ENCODE results near the gene SCAPER.

The SCAPER gene

DNA sequence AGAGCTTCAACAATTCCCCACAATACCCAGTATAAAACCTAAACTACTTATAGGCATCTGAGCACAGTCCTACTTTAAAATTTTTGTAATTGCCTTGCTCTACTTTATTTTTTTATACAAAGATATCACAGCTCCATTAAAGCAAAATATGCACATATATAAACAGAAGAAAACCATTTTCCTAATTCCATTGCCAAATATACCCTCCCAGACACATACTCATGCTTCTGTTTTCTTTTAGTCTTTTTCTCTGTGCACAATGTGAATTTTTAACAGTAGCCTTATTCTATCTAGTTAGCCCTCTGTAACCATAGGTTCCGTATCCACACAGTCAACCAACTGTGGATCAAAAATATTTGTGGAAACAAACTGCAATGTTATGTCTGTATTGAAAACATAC lies 260.5 kb downstream of the SCAPER start:
- H3K4me1 ChIP-seq (ENCODE audit: control insufficient read depth, insufficient read depth, low read length) = no peaks in the 10 kb centered on the region
- H3K4me3 ChIP-seq (ENCODE audit: low read length) = no peak overlapping the region
- H3K27me3 ChIP-seq (ENCODE audit: control insufficient read depth, insufficient read depth, low read length) = no peaks in the 10 kb centered on the region
- H3K36me3 ChIP-seq (ENCODE audit: control insufficient read depth, insufficient read depth, low read length) = no peaks in the 10 kb centered on the region
- H3K9me3 ChIP-seq (ENCODE audit: control insufficient read depth, low read length) = no peaks in the 10 kb centered on the region
- no peak overlapping the region for H3K9ac ChIP-seq (ENCODE audit: low read length)

DNA sequence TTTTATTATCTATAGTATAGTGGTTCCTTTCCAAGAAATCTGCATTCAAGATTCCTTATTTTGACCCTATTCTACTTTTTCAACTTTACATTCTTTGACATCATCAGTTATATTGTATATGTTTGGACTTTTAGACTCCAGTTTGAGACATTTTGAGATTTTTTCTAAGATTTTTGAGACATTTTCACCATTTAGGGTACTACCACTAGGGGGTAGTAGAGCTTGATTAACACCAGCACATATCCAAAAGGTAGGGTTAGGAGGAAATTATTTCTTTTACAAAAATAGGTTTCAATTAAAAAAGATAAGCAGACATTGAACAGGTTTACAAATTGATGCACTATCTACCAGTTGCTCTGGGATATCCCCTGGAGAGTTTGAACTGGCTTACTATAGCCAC lies 262.5 kb downstream of the SCAPER start:
- Histone ChIP-seq H3K4me1 (ENCODE audit: control insufficient read depth, insufficient read depth, low read length) (no peaks in the 10 kb centered on the region), H3K4me3 (ENCODE audit: low read length) (no peak overlapping the region), H3K27me3 (ENCODE audit: control insufficient read depth, insufficient read depth, low read length) (no peaks in the 10 kb centered on the region), H3K9ac (ENCODE audit: low read length) (no peak overlapping the region), H3K9me3 (ENCODE audit: control insufficient read depth, low read length) (no peaks in the 10 kb centered on the region), H3K36me3 (ENCODE audit: control insufficient read depth, insufficient read depth, low read length) (no peaks in the 10 kb centered on the region)

- Histone ChIP-seq H3K36me3 (ENCODE audit: control insufficient read depth, insufficient read depth, low read length) (no peaks in the 10 kb centered on the region), H3K9me3 (ENCODE audit: control insufficient read depth, low read length) (no peaks in the 10 kb centered on the region)
Observed at GRCh38 chr15:76637166-76637565, 268.0 kb downstream of the SCAPER start.

DNA sequence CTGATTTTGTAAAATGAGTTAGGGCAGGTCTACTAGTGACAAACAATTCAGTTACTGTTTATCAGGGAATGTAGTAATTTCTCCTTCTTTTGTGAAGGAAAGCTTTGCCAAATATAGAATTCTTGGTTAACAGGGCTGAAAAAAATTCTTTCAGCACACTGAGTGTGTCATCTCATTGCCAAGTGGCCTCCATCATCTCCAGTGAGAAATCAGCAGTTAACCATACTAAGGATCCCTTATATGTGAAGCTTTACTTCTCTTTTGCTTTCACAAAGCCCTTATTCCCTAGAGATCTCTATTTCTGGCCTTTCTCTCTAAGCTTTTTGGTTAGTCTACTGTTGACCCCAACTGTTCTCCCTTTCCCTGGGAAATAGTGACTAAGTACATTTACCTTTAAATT lies 269.1 kb downstream of the SCAPER start:
- Histone ChIP-seq H3K4me3 (ENCODE audit: low read length) (no peak overlapping the region), H3K9ac (ENCODE audit: low read length) (no peak overlapping the region), H3K36me3 (ENCODE audit: control insufficient read depth, insufficient read depth, low read length) (no peaks in the 10 kb centered on the region), H3K9me3 (ENCODE audit: control insufficient read depth, low read length) (no peaks in the 10 kb centered on the region), H3K4me1 (ENCODE audit: control insufficient read depth, insufficient read depth, low read length) (no peaks in the 10 kb centered on the region), H3K27me3 (ENCODE audit: control insufficient read depth, insufficient read depth, low read length) (no peaks in the 10 kb centered on the region)

More at GRCh38 chr15:76637166-76637565, 268.0 kb downstream of the SCAPER start:
- Histone ChIP-seq H3K4me1 (ENCODE audit: control insufficient read depth, insufficient read depth, low read length) (no peaks in the 10 kb centered on the region), H3K9ac (ENCODE audit: low read length) (no peak overlapping the region), H3K4me3 (ENCODE audit: low read length) (no peak overlapping the region), H3K27me3 (ENCODE audit: control insufficient read depth, insufficient read depth, low read length) (no peaks in the 10 kb centered on the region)

- Histone ChIP-seq H3K9me3 (ENCODE audit: control insufficient read depth, low read length) (no peaks in the 10 kb centered on the region), H3K4me1 (ENCODE audit: control insufficient read depth, insufficient read depth, low read length) (no peaks in the 10 kb centered on the region), H3K36me3 (ENCODE audit: control insufficient read depth, insufficient read depth, low read length) (no peaks in the 10 kb centered on the region), H3K27me3 (ENCODE audit: control insufficient read depth, insufficient read depth, low read length) (no peaks in the 10 kb centered on the region), H3K9ac (ENCODE audit: low read length) (no peak overlapping the region), H3K4me3 (ENCODE audit: low read length) (no peak overlapping the region)
Observed at GRCh38 chr15:76626611-76627010, 278.5 kb downstream of the SCAPER start.

- H3K9ac ChIP-seq (ENCODE audit: low read length) = no peak overlapping the region
Observed at GRCh38 chr15:76625267-76625666, 279.9 kb downstream of the SCAPER start.

GRCh38 chr15:76614725-76615124 lies 290.4 kb downstream of the SCAPER start:
- H3K4me3 ChIP-seq (ENCODE audit: low read length) = no peak overlapping the region
- H3K9ac ChIP-seq (ENCODE audit: low read length) = no peak overlapping the region
- no peaks in the 10 kb centered on the region for H3K4me1 ChIP-seq (ENCODE audit: control insufficient read depth, insufficient read depth, low read length)
- H3K9me3 ChIP-seq (ENCODE audit: control insufficient read depth, low read length) = no peaks in the 10 kb centered on the region
- H3K36me3 ChIP-seq (ENCODE audit: control insufficient read depth, insufficient read depth, low read length) = no peaks in the 10 kb centered on the region
- no peaks in the 10 kb centered on the region for H3K27me3 ChIP-seq (ENCODE audit: control insufficient read depth, insufficient read depth, low read length)

More at GRCh38 chr15:76625267-76625666, 279.9 kb downstream of the SCAPER start:
- Histone ChIP-seq H3K9me3 (ENCODE audit: control insufficient read depth, low read length) (no peaks in the 10 kb centered on the region), H3K27me3 (ENCODE audit: control insufficient read depth, insufficient read depth, low read length) (no peaks in the 10 kb centered on the region), H3K36me3 (ENCODE audit: control insufficient read depth, insufficient read depth, low read length) (no peaks in the 10 kb centered on the region), H3K4me1 (ENCODE audit: control insufficient read depth, insufficient read depth, low read length) (no peaks in the 10 kb centered on the region), H3K4me3 (ENCODE audit: low read length) (no peak overlapping the region)

DNA sequence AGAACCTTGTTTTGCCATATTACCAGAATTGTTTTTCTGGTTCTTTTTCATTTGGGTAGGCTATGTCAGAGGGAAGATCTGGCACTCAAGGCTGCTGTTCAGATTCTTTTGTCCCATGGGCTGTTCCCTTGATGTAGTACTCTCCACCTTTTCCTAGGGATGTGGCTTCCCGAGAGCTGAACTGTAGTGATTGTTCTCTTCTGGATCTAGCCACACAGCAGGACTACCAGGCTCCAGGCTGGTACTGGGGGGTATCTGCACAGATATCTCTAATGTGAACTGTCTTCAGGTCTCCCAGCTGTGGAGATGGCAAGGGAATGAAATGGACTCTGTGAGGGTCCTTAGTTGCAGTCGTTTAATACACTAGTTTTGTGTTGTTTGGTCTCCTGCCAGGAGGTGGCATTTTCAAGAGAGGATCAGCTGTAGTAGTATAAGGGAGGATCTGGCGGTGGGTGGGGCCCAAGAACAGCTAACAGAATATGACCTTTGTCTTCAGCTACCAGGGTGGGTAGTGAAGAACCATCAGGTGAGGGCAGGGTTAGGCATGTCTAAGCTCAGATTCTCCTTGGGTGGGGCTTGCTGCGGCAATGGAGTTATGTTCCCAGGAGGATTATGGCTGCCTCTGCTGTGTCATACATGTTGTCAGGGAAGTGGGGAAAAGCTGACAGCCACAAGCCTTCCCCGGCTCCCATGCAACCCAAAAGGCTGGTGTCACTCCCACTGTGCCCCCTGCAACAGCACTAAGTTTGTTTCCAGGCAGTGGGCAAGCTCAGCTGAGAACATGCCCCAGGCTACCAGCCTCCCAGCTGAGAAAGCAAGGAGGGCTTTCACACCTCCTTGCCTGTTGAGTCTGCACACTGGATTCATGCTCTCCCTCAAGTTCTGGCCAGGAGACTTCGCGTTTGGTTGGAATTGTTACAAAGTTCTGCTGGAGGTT lies 316.1 kb downstream of the SCAPER start:
- no peak overlapping the region for H3K9ac ChIP-seq (ENCODE audit: low read length)

GRCh38 chr15:76585576-76585897 lies 319.6 kb downstream of the SCAPER start:
- Histone ChIP-seq H3K36me3 (ENCODE audit: control insufficient read depth, insufficient read depth, low read length) (no peaks in the 10 kb centered on the region), H3K9ac (ENCODE audit: low read length) (no peak overlapping the region), H3K9me3 (ENCODE audit: control insufficient read depth, low read length) (no peaks in the 10 kb centered on the region), H3K4me1 (ENCODE audit: control insufficient read depth, insufficient read depth, low read length) (no peaks in the 10 kb centered on the region), H3K4me3 (ENCODE audit: low read length) (no peak overlapping the region), H3K27me3 (ENCODE audit: control insufficient read depth, insufficient read depth, low read length) (no peaks in the 10 kb centered on the region)

More for the DNA sequence above, 316.1 kb downstream of the SCAPER start:
- H3K4me3 ChIP-seq (ENCODE audit: low read length) = no peak overlapping the region
- H3K36me3 ChIP-seq (ENCODE audit: control insufficient read depth, insufficient read depth, low read length) = no peaks in the 10 kb centered on the region
- no peaks in the 10 kb centered on the region for H3K27me3 ChIP-seq (ENCODE audit: control insufficient read depth, insufficient read depth, low read length)
- H3K9me3 ChIP-seq (ENCODE audit: control insufficient read depth, low read length) = no peaks in the 10 kb centered on the region
- no peaks in the 10 kb centered on the region for H3K4me1 ChIP-seq (ENCODE audit: control insufficient read depth, insufficient read depth, low read length)

DNA sequence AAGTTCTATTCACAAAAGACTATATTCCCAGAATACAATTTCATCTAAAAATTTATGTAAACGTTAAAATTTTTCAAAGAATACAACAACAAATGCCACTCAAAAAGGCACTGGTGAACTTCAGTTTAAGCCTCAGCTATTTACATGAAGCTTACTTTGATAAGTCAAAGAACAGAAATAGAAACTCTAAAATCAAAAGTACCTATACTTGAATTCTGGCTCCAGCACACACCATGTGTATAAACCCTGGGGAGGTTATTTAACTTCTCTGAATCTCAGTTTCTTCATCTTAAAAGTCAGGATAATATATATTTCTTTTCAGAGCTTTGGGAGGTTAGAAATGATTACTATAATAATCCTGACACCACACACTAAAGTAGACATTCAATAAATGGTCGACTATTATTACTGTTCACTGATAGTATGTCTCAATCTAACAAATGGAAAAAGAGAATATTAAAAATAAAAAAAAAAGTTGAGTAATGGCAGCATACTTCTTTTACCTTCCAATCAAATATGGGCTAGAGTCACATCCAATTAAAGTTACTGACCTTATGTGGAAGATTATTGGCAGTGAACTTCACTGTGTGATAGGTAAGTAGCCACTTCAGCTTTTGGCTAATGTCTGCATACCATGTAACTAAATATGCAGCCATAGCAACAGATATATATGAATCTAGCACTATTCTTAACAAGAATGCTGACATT lies 320.1 kb downstream of the SCAPER start:
- Histone ChIP-seq H3K4me3 (ENCODE audit: low read length) (no peak overlapping the region), H3K4me1 (ENCODE audit: control insufficient read depth, insufficient read depth, low read length) (no peaks in the 10 kb centered on the region), H3K9me3 (ENCODE audit: control insufficient read depth, low read length) (no peaks in the 10 kb centered on the region), H3K9ac (ENCODE audit: low read length) (no peak overlapping the region), H3K36me3 (ENCODE audit: control insufficient read depth, insufficient read depth, low read length) (no peaks in the 10 kb centered on the region), H3K27me3 (ENCODE audit: control insufficient read depth, insufficient read depth, low read length) (no peaks in the 10 kb centered on the region)

DNA sequence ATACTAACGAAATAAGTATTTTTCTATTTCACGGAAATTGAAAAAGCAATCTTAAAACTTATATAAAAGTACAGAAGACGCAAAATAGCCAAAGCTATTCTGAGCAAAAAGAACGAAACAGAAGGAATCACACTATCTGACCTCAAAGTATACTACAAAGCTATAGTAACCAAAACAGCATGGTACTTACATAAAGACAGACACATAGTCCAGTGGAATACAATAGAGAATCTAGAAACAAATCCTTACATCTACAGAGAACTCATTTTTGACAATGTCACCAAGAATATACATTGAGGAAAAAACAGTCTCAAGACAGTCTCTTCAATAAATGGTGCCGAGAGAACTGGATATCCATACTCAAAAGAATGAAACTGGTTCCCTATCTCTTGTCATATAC lies 322.6 kb downstream of the SCAPER start:
- no peaks in the 10 kb centered on the region for H3K36me3 ChIP-seq (ENCODE audit: control insufficient read depth, insufficient read depth, low read length)

DNA sequence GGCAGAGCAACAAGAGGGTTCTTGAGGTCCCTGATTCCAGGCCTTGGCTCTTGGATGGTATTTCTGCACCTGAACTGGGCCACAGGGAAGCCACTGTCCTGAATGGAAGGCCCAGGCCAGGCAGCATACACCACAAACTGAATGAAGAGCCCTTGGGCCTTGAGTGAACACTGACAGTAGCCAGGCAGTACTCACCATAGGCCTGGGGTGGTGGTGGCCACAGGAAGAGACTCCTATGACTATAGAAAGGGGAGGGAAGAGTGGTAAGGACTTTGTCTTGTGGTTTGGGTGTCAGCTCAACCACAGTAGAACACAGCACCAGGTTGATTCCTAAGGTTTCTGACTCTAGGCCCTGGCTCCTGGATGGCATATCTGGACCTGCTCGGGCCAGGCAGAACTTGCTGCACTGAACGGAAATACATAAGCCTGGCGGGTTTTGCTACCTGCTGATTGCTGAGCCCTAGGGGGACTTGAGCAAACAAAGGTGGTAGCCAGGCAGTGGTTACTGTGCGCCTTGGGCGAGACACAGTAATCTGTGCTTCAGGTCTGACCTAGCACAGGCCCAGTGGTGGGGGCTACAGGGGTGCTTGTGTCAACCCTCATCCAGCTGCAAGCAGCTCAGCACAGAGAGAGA lies 327.1 kb downstream of the SCAPER start:
- no peaks in the 10 kb centered on the region for H3K36me3 ChIP-seq (ENCODE audit: control insufficient read depth, insufficient read depth, low read length)
- no peak overlapping the region for H3K4me3 ChIP-seq (ENCODE audit: low read length)
- H3K9me3 ChIP-seq (ENCODE audit: control insufficient read depth, low read length) = no peaks in the 10 kb centered on the region

More for the DNA sequence above, 322.6 kb downstream of the SCAPER start:
- H3K4me1 ChIP-seq (ENCODE audit: control insufficient read depth, insufficient read depth, low read length) = no peaks in the 10 kb centered on the region
- no peaks in the 10 kb centered on the region for H3K27me3 ChIP-seq (ENCODE audit: control insufficient read depth, insufficient read depth, low read length)
- H3K9me3 ChIP-seq (ENCODE audit: control insufficient read depth, low read length) = no peaks in the 10 kb centered on the region
- H3K9ac ChIP-seq (ENCODE audit: low read length) = no peak overlapping the region
- no peak overlapping the region for H3K4me3 ChIP-seq (ENCODE audit: low read length)

More for the DNA sequence above, 327.1 kb downstream of the SCAPER start:
- no peak overlapping the region for H3K9ac ChIP-seq (ENCODE audit: low read length)
- peaks cover 9% of the 10 kb centered on the region for H3K4me1 ChIP-seq (ENCODE audit: control insufficient read depth, insufficient read depth, low read length)
- H3K27me3 ChIP-seq (ENCODE audit: control insufficient read depth, insufficient read depth, low read length) = no peaks in the 10 kb centered on the region

All from mucosa of stomach (tissue), 1 donor.